Keratinocyte (primary cell): Measurements from ENCODE around the gene CCDC68. TPM values are rescaled to one million over a fixed set of nuclear protein-coding genes. Genes with fewer than 3 reads are reported as not detected.
"Not testable (repeated sequence)": the region's sequence is repeated elsewhere in the genome, so short reads cannot be mapped to it uniquely, and the experiment has no call there.

ENCODE experiments used
- DNase-seq: peaks from one replicate; pipeline ENCODE4 v3.0.0-alpha.2; 2011; ENCODE audit warnings: low read depth, missing footprints, low spot score
- FAIRE-seq: peaks from 2 replicates; lab custom pipeline; 2011; peaks lifted over from hg19 to GRCh38; lab: Jason Lieb, UNC
- H2AFZ ChIP-seq: 2 replicates; pipeline ENCODE4 v1.6.0; 2012; ENCODE audit warnings: low read length, control low read depth, inconsistent platforms; ENCODE audit not compliant: control insufficient read depth
- H3K27ac ChIP-seq: 2 replicates; pipeline ENCODE4 v1.5.1; 2011; ENCODE audit warnings: low read length; ENCODE audit not compliant: control insufficient read depth, insufficient read depth
- H3K27me3 ChIP-seq: 3 replicates; pipeline ENCODE4 v1.6.0; 2011; ENCODE audit warnings: low read length; ENCODE audit not compliant: control insufficient read depth, insufficient read depth; ENCODE audit errors: extremely low read depth
- H3K36me3 ChIP-seq, 2 experiments: 2 replicates in 1 of 2; 3 replicates in 1 of 2; pipeline ENCODE4 v1.5.1; 2011; ENCODE audit warnings: low read length in 2 of 2, mild to moderate bottlenecking in 1 of 2; ENCODE audit not compliant: control insufficient read depth in 2 of 2, insufficient read depth in 2 of 2; ENCODE audit errors: extremely low read depth in 1 of 2
- H3K4me1 ChIP-seq: 3 replicates; pipeline ENCODE4 v1.5.1; 2011; ENCODE audit warnings: low read length; ENCODE audit not compliant: control insufficient read depth, insufficient read depth; ENCODE audit errors: extremely low read depth
- H3K4me2 ChIP-seq: 3 replicates; pipeline ENCODE4 v1.6.0; 2011; ENCODE audit warnings: low read depth, low read length; ENCODE audit not compliant: control insufficient read depth, insufficient read depth; ENCODE audit errors: extremely low read depth
- H3K4me3 ChIP-seq, 3 experiments: fragments of 200-600 bp in 1 of 3; sonication (generic) in 1 of 3; 2 replicates in 2 of 3; 3 replicates in 1 of 3; pipeline ENCODE4 v1.5.1; 2011 to 2016; ENCODE audit warnings: low read length in 3 of 3, mild to moderate bottlenecking in 3 of 3, control low read depth in 2 of 3, inconsistent platforms in 1 of 3, low read depth in 1 of 3, mixed read lengths in 1 of 3, mixed run types in 1 of 3, moderate library complexity in 1 of 3; ENCODE audit not compliant: control insufficient read depth in 2 of 3, insufficient read depth in 2 of 3; ENCODE audit errors: extremely low read depth in 1 of 3
- H3K79me2 ChIP-seq: 2 replicates; pipeline ENCODE4 v1.6.0; 2012; ENCODE audit warnings: low read length; ENCODE audit not compliant: control insufficient read depth, insufficient read depth
- H3K9ac ChIP-seq: 3 replicates; pipeline ENCODE4 v1.6.0; 2011; ENCODE audit warnings: low read length; ENCODE audit not compliant: control insufficient read depth, insufficient read depth; ENCODE audit errors: extremely low read depth
- H3K9me1 ChIP-seq: 3 replicates; pipeline ENCODE4 v1.6.0; 2011; ENCODE audit warnings: low read length; ENCODE audit not compliant: control insufficient read depth, insufficient read depth; ENCODE audit errors: extremely low read depth
- H3K9me3 ChIP-seq: 2 replicates; pipeline ENCODE4 v1.5.1; 2012; ENCODE audit warnings: low read depth, low read length; ENCODE audit not compliant: control insufficient read depth
- H4K20me1 ChIP-seq: 3 replicates; pipeline ENCODE4 v1.6.0; 2011; ENCODE audit warnings: low read length; ENCODE audit not compliant: control insufficient read depth, insufficient read depth; ENCODE audit errors: extremely low read depth
- CTCF ChIP-seq, 3 experiments: IDR thresholded peaks in 1 of 3; conservative IDR thresholded peaks in 1 of 3; optimal IDR thresholded peaks in 1 of 3; 2 replicates in 2 of 3; 3 replicates in 1 of 3; pipeline versions ENCODE3 to v1.5.1; 2011; ENCODE audit warnings: low read length in 3 of 3, mild to moderate bottlenecking in 3 of 3, moderate library complexity in 2 of 3, control low read depth in 1 of 3, inconsistent platforms in 1 of 3; ENCODE audit not compliant: insufficient read depth in 2 of 3; ENCODE audit errors: extremely low read depth in 1 of 3
- EZH2 ChIP-seq: IDR thresholded peaks from one replicate; pipeline ENCODE4 v1.6.1; 2012; ENCODE audit warnings: inconsistent platforms, mild to moderate bottlenecking, low read length, moderate library complexity
- dilution Hi-C: fragments of 300-500 bp; cut with MboI; formaldehyde crosslinking; loops from one replicate; pipeline ENCODE4 v1.7.0; 2020; ENCODE audit warnings: low sequenced_read_pairs; ENCODE audit not compliant: extremely low pct_ligation_motif_present
- polyA plus RNA-seq, 5 experiments: library from polyadenylated mRNA; depleted of rRNA in 3 of 5; stranded (reverse) in 3 of 5; stranded (forward) in 1 of 5; unstranded in 1 of 5; fragments of >200 nt; gene quantifications; 1 replicate in 1 of 5; 2 replicates in 3 of 5; 3 replicates in 1 of 5; pipeline versions ENCODE4 v1.2.1 to v1.2.3, GENCODE V29; 2011 to 2012; ENCODE audit warnings: missing spikeins in 2 of 5, low read depth in 1 of 5, low replicate concordance in 1 of 5

The CCDC68 gene
- polyA plus RNA-seq, 1 donor (not counting 4 experiments of a cell fraction or from before 2014, with no cell fraction given): 2.7 TPM

- dilution Hi-C loops: no loop called here
- Histone ChIP-seq H3K27me3 (no peaks in the 10 kb centered on the region), H3K9me1 (no peaks in the 10 kb centered on the region), H3K4me1 (no peaks in the 10 kb centered on the region), H3K9me3 (no peaks in the 10 kb centered on the region), H3K79me2 (no peaks in the 10 kb centered on the region), H3K36me3 (no peaks in the 10 kb centered on the region), H4K20me1 (no peaks in the 10 kb centered on the region), H3K4me2 (no peak overlapping the region), H3K27ac (no peak overlapping the region), H3K4me3 (no peak overlapping the region), H3K9ac (no peak overlapping the region), H2AFZ (no peak overlapping the region)
- no peak for DNase-seq
- TF ChIP-seq EZH2 (no peak), CTCF (optimal IDR thresholded peaks at IDR 0.05 in 1 of 3, IDR thresholded peaks at IDR 0.05 in 1 of 3, conservative IDR thresholded peaks at IDR 0.05 in 1 of 3; ENCODE audit: extremely low read depth in 1 of 3, insufficient read depth in 2 of 3, low read length in 3 of 3) (no peak)
- no peak for FAIRE-seq
These were observed 16.3 kb upstream of the CCDC68 start for GRCh38 chr18:54975598-54975997.

- no peaks in the 10 kb centered on the region for H3K4me1 ChIP-seq
- no peaks in the 10 kb centered on the region for H3K9me3 ChIP-seq
- H3K27me3 ChIP-seq: no peaks in the 10 kb centered on the region
- H3K4me3 ChIP-seq: no peak overlapping the region
- no peak overlapping the region for H3K27ac ChIP-seq
- no peak for TF ChIP-seq EZH2
- no peaks in the 10 kb centered on the region for H4K20me1 ChIP-seq
- no peaks in the 10 kb centered on the region for H3K9me1 ChIP-seq
- H3K4me2 ChIP-seq: no peak overlapping the region
- H3K79me2 ChIP-seq: no peaks in the 10 kb centered on the region
- H3K36me3 ChIP-seq: no peaks in the 10 kb centered on the region
- dilution Hi-C loops: no loop called here
- H3K9ac ChIP-seq: no peak overlapping the region
- FAIRE-seq: no peak
- no peak overlapping the region for H2AFZ ChIP-seq
- DNase-seq: no peak
These were observed 13.8 kb upstream of the CCDC68 start for GRCh38 chr18:54973046-54973445.

GRCh38 chr18:54968807-54969206, 9.5 kb upstream of the CCDC68 start:
- TF ChIP-seq EZH2: no peak
- no peak for TF ChIP-seq CTCF (optimal IDR thresholded peaks at IDR 0.05 in 1 of 3, IDR thresholded peaks at IDR 0.05 in 1 of 3, conservative IDR thresholded peaks at IDR 0.05 in 1 of 3; ENCODE audit: extremely low read depth in 1 of 3, insufficient read depth in 2 of 3, low read length in 3 of 3)
- Histone ChIP-seq H3K9me3 (no peaks in the 10 kb centered on the region), H3K36me3 (no peaks in the 10 kb centered on the region), H2AFZ (no peak overlapping the region), H3K4me1 (peaks cover 5% of the 10 kb centered on the region), H3K27me3 (no peaks in the 10 kb centered on the region), H3K79me2 (no peaks in the 10 kb centered on the region), H3K9ac (no peak overlapping the region), H3K9me1 (no peaks in the 10 kb centered on the region), H3K4me2 (no peak overlapping the region), H4K20me1 (no peaks in the 10 kb centered on the region), H3K27ac (no peak overlapping the region), H3K4me3 (no peak overlapping the region)
- no peak for DNase-seq
- dilution Hi-C loops: no loop called here
- no peak for FAIRE-seq

GRCh38 chr18:54968237-54968636, 9.0 kb upstream of the CCDC68 start:
- peak overlapping the region; percentile 6 for H3K4me2 ChIP-seq
- H3K9me3 ChIP-seq, H4K20me1 ChIP-seq, H2AFZ ChIP-seq, H3K4me3 ChIP-seq, H3K27me3 ChIP-seq, H3K9ac ChIP-seq, H3K4me1 ChIP-seq, H3K79me2 ChIP-seq, H3K36me3 ChIP-seq, H3K9me1 ChIP-seq, dilution Hi-C loops: not testable (repeated sequence)
- FAIRE-seq: peak; percentile 55
- peak overlapping the region; percentile 74 for H3K27ac ChIP-seq
- peak; percentile 64 for DNase-seq
